ENCODE data around the gene ABL1.
A peak's percentile ranks its signal among the peaks of the same experiment; 100 is the strongest.

The ABL1 gene

GRCh38 chr9:130849356-130849755 lies 14.3 kb downstream of the ABL1 start:
- no peak for DNase-seq (ENCODE audit: low spot score)

DNA sequence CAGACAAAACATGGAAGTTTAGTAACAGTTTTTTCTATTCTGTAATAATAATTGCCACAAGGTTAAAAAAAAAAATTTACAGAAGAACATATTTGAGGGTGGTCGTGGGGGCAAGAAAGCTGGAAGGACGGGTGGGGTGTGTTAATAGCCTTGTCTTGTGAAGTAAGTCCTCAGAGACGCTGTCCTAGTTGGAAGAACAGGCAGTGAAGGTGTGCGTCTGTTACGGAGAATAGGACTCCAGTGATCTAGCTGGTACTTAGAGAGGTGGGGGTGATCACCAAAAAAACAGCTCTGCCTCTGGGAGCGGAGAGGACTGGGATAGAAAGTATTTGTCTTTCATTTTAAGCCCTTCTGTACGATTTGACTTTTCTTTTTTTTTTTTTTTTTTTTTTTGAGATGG lies 17.7 kb downstream of the ABL1 start:
- no peak for DNase-seq (ENCODE audit: low spot score)

GRCh38 chr9:130854092-130854491 lies 19.0 kb downstream of the ABL1 start:
- DNase-seq (ENCODE audit: low spot score), result no peak

- DNase-seq (ENCODE audit: low spot score), result no peak
These were observed 19.8 kb downstream of the ABL1 start for GRCh38 chr9:130854835-130855234.

DNA sequence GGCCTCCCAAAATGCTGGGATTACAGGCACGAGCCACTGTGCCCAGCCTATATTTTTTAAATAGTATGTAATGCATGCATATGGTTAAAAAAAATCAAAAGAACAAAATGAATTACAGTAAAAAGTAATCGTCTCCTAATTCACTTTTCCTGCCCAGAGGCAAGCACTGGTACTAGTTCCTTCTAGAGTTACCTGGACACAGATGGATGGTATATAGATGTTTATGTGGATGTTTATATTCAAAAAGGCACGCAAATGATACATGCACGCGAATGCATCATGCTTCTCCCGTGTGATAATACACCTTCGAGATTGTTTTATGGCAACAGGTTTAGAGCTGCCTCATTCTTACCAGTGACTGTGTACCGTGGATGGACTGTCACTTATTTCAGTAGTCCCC lies 21.4 kb downstream of the ABL1 start:
- no peak for DNase-seq (ENCODE audit: low spot score)

DNA sequence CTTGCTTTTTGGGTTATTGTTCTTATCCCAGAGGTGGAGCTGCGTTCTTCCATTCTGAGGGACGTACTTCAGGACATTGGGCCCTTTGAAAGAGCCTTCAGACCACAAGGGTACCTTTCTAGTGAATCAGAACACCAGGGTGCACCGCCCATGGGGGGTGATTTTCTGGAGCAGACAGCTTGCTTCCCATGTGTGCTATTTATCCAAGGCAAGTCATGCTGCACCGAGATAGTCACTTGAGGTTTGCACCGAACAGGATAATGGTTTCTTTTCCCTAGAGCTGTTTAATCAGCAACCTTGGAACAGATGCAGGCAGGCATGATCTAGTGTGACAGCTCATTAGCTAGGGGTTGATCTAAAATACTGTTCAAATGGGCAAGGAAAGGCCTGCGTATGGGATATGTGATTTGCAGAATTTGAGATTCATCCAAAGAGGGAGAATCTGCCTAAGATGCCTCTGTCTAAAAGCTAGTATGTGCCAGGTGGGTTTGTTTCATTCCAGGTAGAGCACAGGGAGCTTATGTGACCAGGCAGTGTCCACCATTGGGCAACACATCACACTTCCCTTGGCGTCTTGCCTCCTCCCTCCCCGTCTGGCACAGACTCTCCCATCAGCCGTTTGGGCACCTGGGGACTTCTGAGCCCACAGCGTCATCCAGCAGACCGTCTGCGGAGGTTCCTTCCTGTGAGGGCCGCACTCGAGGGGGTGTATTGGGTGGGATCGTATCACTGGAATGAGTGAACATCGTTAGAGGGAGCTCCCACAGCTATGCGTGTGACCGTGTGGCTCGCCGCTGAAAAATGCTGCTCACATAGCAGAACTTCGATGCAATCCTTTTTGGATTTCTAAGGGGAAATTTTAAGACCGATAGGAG lies 23.0 kb downstream of the ABL1 start:
- DNase-seq (ENCODE audit: low spot score), result no peak

GRCh38 chr9:130858739-130859705 lies 24.0 kb downstream of the ABL1 start:
- no peak for DNase-seq (ENCODE audit: low spot score)

- no peak for DNase-seq (ENCODE audit: low spot score)
These were observed 25.6 kb downstream of the ABL1 start for GRCh38 chr9:130860458-130861316.

DNA sequence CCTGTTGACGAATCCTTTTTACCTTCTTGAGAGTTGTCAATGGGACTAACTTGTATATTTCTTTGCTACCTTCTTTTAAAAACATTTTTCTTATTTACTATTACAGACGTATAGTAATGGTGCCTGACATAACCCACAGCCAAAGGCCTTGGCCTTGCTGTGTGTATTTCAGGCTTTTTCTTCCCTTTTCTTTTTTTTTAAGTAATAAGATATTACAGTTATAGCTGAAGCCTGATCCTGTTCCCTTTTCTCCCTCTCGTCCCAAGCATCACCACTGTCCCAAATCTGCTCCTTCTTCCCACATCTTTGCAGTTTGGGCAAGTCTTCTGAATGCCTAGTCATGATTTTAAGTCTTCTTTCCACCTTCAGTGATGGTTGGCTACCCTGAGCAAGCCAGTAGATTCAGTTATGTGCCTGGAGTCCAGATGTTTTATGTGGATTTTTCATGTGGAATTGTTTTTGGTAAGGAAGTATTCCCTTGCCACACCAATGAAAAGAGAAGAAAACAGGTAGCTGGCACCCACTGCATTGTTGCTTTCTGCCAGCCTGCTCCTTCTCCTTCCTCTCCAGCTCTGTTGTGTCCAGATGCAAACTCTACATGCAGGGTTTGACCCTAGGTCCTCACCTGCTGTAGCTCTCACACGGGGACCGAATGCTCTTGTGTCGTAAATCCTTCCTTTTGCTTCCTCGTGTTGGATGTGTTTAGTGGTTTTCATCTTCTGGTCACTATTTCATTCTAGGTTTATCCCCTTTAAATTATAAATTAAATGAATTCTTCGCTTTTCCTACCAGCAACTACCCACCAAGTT lies 26.5 kb downstream of the ABL1 start:
- no peak for DNase-seq (ENCODE audit: low spot score)

GRCh38 chr9:130862217-130862616 lies 27.2 kb downstream of the ABL1 start:
- DNase-seq (ENCODE audit: low spot score), result no peak

DNA sequence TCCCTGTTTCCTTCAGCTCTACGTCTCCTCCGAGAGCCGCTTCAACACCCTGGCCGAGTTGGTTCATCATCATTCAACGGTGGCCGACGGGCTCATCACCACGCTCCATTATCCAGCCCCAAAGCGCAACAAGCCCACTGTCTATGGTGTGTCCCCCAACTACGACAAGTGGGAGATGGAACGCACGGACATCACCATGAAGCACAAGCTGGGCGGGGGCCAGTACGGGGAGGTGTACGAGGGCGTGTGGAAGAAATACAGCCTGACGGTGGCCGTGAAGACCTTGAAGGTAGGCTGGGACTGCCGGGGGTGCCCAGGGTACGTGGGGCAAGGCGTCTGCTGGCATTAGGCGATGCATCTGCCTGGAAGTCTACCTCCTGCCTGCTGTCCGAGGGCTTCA lies 27.7 kb downstream of the ABL1 start:
- DNase-seq (ENCODE audit: low spot score), result no peak

GRCh38 chr9:130864541-130864940 lies 29.5 kb downstream of the ABL1 start:
- DNase-seq (ENCODE audit: low spot score), result no peak

DNA sequence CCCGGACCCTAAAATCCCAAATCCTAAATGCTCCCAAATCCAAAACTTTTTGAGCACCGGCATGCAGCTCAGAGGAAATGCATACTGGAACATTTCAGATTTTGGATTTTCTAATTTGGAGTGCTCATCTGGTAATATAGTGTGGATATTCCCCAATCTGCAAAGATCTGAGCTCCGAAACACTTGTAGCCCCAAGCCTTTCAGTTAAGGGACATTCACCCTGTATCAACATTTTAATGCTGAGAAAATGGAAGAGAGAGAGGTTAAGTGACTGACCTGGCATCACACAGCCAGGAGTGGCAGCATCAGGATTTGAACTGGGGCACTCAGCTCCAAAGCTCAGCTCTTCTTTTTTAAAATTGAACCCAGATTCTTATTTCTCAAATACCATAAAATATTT lies 30.9 kb downstream of the ABL1 start:
- no peak for DNase-seq (ENCODE audit: low spot score)

- DNase-seq (ENCODE audit: low spot score), result peak; percentile 71
These were observed 31.5 kb downstream of the ABL1 start for GRCh38 chr9:130866474-130866965.

- peak; percentile 5 for DNase-seq (ENCODE audit: low spot score)
These were observed 32.5 kb downstream of the ABL1 start for GRCh38 chr9:130867556-130867955.

- DNase-seq (ENCODE audit: low spot score), result no peak
These were observed 33.2 kb downstream of the ABL1 start for GRCh38 chr9:130868230-130868629.

DNA sequence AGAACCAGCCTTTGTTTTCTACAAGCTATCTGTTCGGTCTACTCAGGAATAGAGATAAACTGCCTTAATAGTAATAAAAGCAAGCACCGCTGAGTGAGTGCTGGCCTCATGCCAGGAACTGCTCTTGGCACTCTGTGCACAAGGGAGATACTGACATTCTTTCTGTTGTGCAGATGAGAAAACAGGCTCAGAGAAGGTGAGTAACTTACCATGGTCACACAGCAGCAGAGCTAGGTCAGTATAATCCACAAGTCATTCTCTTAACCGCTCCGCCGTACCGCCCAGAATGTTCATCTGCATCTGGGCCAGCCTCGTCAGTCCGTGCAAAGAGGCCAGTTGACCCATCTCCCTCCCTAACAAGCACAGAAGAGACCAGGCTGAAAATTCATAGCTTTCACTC lies 34.2 kb downstream of the ABL1 start:
- DNase-seq (ENCODE audit: low spot score), result no peak

DNA sequence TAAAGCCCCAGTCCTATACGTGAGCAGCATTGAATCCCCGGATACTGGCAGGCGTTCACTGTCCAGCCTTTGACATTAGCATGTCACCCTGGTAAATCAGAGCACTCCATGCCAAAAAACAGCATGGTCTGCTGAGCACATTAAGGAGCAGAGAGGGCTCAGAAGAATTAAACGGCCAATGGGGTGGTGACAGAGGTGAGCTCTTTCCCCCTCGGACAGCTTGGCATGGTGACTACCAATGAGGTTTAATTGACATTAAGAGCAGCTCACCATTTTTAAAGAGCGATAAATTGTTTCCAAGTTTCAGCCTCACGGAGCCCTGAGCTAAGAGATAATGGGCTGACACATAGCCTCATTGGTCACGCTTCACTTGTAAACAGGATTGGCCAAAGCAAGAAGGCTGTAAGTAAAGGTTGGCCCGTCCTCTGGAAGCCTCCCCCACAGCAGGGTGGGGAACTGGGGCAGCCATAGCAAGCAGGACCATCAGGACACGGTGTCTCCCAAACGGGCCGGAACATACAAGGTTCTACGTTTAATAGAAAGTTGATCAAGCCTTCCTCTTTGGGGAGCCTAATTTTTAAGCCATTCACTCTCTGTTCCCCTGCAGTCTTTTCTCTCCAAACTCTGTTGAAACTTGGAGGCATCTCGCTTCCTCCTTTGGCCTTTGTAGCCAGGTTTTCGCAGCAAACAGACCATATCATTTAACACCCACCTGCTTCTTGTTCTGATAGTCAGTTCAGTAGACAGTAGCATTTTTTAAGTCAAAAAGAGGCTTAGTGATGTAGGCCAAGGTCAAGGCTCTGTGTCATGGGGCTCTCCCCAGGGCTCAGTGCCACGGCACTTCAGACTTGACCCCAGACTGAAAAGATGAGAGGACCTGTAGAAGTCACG lies 35.7 kb downstream of the ABL1 start:
- DNase-seq (ENCODE audit: low spot score), result peak; percentile 12

DNA sequence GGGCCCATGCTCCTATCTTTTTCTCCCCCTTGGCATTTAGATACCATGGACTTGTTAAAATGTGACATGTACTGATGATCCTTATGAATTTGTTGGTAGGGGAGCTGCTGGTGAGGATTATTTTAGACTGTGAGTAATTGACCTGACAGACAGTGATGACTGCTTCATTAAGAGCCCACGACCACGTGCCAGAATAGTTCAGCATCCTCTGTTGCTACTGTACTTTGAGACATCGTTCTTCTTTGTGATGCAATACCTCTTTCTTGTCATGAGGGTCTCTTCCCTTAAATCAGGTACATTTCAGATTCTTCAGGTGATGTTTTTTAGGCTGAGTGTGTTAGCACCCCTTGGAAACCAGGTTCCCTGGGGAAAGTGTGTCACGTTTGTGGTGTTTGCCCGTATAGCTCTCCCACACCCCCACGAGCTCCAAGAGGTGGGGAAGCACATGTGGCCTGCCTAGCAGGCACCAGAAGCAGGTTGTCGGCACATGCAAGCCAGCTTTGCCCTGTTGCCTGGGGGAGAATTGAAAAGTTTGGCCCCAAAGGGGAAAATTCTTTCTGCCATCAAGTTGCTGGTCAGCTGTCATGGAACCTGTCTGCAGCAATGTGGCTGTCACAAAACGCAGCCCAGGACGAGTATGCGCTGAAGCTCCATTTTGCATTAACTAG lies 36.5 kb downstream of the ABL1 start:
- DNase-seq (ENCODE audit: low spot score), result no peak

Measured in D341Med (cell line).